ENCODE measurements around the gene MEI1.

MEI1 gene

GRCh38 chr22:41762980-41763779, 63.9 kb downstream of the MEI1 start:
- POLR2A ChIA-PET: no interaction called here
- CTCF ChIA-PET: interaction anchor here (0.6 to 3.0 kb wide), 13 partner anchors 9 to 186 kb away, joined by 3 to 19 read pairs (median 4); no protein-coding TSS in a partner anchor
- TF ChIP-seq CTCF (IDR thresholded peaks at IDR 0.05; ENCODE audit: control extremely low read depth, extremely low read depth, low read depth, missing control alignments): peak; percentile 40
- DNase-seq (ENCODE audit: extremely low spot score): peak; percentile 57

GRCh38 chr22:41766476-41766875, 67.2 kb downstream of the MEI1 start:
- TF ChIP-seq CTCF (IDR thresholded peaks at IDR 0.05; ENCODE audit: control extremely low read depth, extremely low read depth, low read depth, missing control alignments): no peak
- ChIA-PET POLR2A (no interaction called here), CTCF (interaction anchor here (2.8 to 3.9 kb wide), 4 partner anchors 9 to 69 kb away, joined by 11 to 19 read pairs (median 12); no protein-coding TSS in a partner anchor)
- no peak for DNase-seq (ENCODE audit: extremely low spot score)

GRCh38 chr22:41768430-41768829, 69.1 kb downstream of the MEI1 start:
- no peak for TF ChIP-seq CTCF (IDR thresholded peaks at IDR 0.05; ENCODE audit: control extremely low read depth, extremely low read depth, low read depth, missing control alignments)
- CTCF ChIA-PET: interaction anchor here (0.6 to 3.9 kb wide), 6 partner anchors 11 to 749 kb away, joined by 3 to 19 read pairs (median 12); partner anchors contain the start of genes CCDC134 and MEI1
- DNase-seq (ENCODE audit: extremely low spot score): no peak
- POLR2A ChIA-PET: interaction anchor here (0.6 kb wide), 2 partner anchors 141 to 437 kb away, joined by 3 to 4 read pairs; no protein-coding TSS in a partner anchor

GRCh38 chr22:41770715-41771468, 71.6 kb downstream of the MEI1 start:
- ChIA-PET CTCF (interaction anchor here (0.7 to 1.1 kb wide), 6 partner anchors 8 to 74 kb away, joined by 3 to 5 read pairs (median 3); no protein-coding TSS in a partner anchor), POLR2A (no interaction called here)
- DNase-seq (ENCODE audit: extremely low spot score): no peak
- no peak for TF ChIP-seq CTCF (IDR thresholded peaks at IDR 0.05; ENCODE audit: control extremely low read depth, extremely low read depth, low read depth, missing control alignments)

- no peak for TF ChIP-seq CTCF (IDR thresholded peaks at IDR 0.05; ENCODE audit: control extremely low read depth, extremely low read depth, low read depth, missing control alignments)
- POLR2A ChIA-PET: no interaction called here
Observed at GRCh38 chr22:41772198-41772597, 72.9 kb downstream of the MEI1 start.

GRCh38 chr22:41772645-41773044, 73.3 kb downstream of the MEI1 start:
- DNase-seq (ENCODE audit: extremely low spot score): no peak
- TF ChIP-seq CTCF (IDR thresholded peaks at IDR 0.05; ENCODE audit: control extremely low read depth, extremely low read depth, low read depth, missing control alignments): no peak
- ChIA-PET POLR2A (no interaction called here), CTCF (interaction anchor here (1.4 to 2.6 kb wide), 3 partner anchors 10 to 106 kb away, joined by 3 to 12 read pairs (median 4); no protein-coding TSS in a partner anchor)

More at GRCh38 chr22:41772198-41772597, 72.9 kb downstream of the MEI1 start:
- CTCF ChIA-PET: interaction anchor here (1.5 to 2.6 kb wide), 2 partner anchors 9 to 26 kb away, joined by 4 to 12 read pairs; no protein-coding TSS in a partner anchor
- no peak for DNase-seq (ENCODE audit: extremely low spot score)

Measured in GM10248 (cell line).